HEK293 (cell line): ENCODE measurements around the gene KCNK7.
A peak's percentile ranks its signal among the peaks of the same experiment; 100 is the strongest.

Experiments
- GLIS1 ChIP-seq: fragments of 450-650 bp; formaldehyde crosslinking; IDR thresholded peaks from 2 replicates; pipeline ENCODE4 v1.5.1; 2016; ENCODE audit warnings: missing biosample characterization, missing genetic modification characterization
- KLF10 ChIP-seq: fragments of 450-650 bp; IDR thresholded peaks from 2 replicates; pipeline ENCODE4 v1.5.1; 2018; ENCODE audit warnings: missing biosample characterization, mild to moderate bottlenecking, missing genetic modification characterization
- OSR2 ChIP-seq: fragments of 450-650 bp; formaldehyde crosslinking; IDR thresholded peaks from 2 replicates; pipeline ENCODE4 v1.5.1; 2016; ENCODE audit warnings: missing biosample characterization, missing genetic modification characterization
- SP3 ChIP-seq: fragments of 450-650 bp; formaldehyde crosslinking; IDR thresholded peaks from 2 replicates; pipeline ENCODE4 v1.5.1; 2016; ENCODE audit warnings: missing biosample characterization, missing genetic modification characterization
- YY1 ChIP-seq: fragments of 450-650 bp; formaldehyde crosslinking; IDR thresholded peaks from 2 replicates; pipeline ENCODE4 v1.5.1; 2018; ENCODE audit warnings: missing biosample characterization, missing genetic modification characterization
- ZBTB17 ChIP-seq: fragments of 450-650 bp; formaldehyde crosslinking; IDR thresholded peaks from 2 replicates; pipeline ENCODE4 v1.5.1; 2016; ENCODE audit warnings: missing biosample characterization, missing genetic modification characterization
- ZBTB48 ChIP-seq: fragments of 450-650 bp; formaldehyde crosslinking; IDR thresholded peaks from 2 replicates; pipeline ENCODE4 v1.5.1; 2016; ENCODE audit warnings: missing biosample characterization, missing genetic modification characterization
- ZBTB8A ChIP-seq: fragments of 450-650 bp; formaldehyde crosslinking; IDR thresholded peaks from 2 replicates; pipeline ENCODE4 v1.5.1; 2016; ENCODE audit warnings: missing biosample characterization, missing genetic modification characterization
- ZFHX2 ChIP-seq: fragments of 450-650 bp; formaldehyde crosslinking; conservative IDR thresholded peaks from 2 replicates; pipeline ENCODE4 v1.5.1; 2016; ENCODE audit warnings: missing biosample characterization, missing genetic modification characterization
- ZFP41 ChIP-seq: fragments of 450-650 bp; formaldehyde crosslinking; IDR thresholded peaks from 2 replicates; pipeline ENCODE4 v1.5.1; 2016; ENCODE audit warnings: missing biosample characterization, missing genetic modification characterization, borderline replicate concordance
- ZNF133 ChIP-seq: fragments of 450-650 bp; formaldehyde crosslinking; IDR thresholded peaks from 2 replicates; pipeline ENCODE4 v1.5.1; 2016; ENCODE audit warnings: missing biosample characterization, missing genetic modification characterization
- ZNF138 ChIP-seq: fragments of 450-650 bp; formaldehyde crosslinking; IDR thresholded peaks from 2 replicates; pipeline ENCODE4 v1.5.1; 2016; ENCODE audit warnings: missing biosample characterization, missing genetic modification characterization, borderline replicate concordance
- ZNF146 ChIP-seq: fragments of 450-650 bp; formaldehyde crosslinking; IDR thresholded peaks from 2 replicates; pipeline ENCODE4 v1.5.1; 2016; ENCODE audit warnings: missing biosample characterization, missing genetic modification characterization
- ZNF148 ChIP-seq: fragments of 450-650 bp; formaldehyde crosslinking; IDR thresholded peaks from 2 replicates; pipeline ENCODE4 v1.5.0; 2017; ENCODE audit warnings: missing biosample characterization, missing genetic modification characterization, borderline replicate concordance
- ZNF214 ChIP-seq: fragments of 450-650 bp; formaldehyde crosslinking; IDR thresholded peaks from 2 replicates; pipeline ENCODE4 v1.5.1; 2017; ENCODE audit warnings: missing biosample characterization, mild to moderate bottlenecking, missing genetic modification characterization, borderline replicate concordance
- ZNF221 ChIP-seq: fragments of 450-650 bp; formaldehyde crosslinking; IDR thresholded peaks from 2 replicates; pipeline ENCODE4 v1.5.1; 2017; ENCODE audit warnings: missing biosample characterization, missing genetic modification characterization, borderline replicate concordance
- ZNF23 ChIP-seq: fragments of 450-650 bp; formaldehyde crosslinking; IDR thresholded peaks from 2 replicates; pipeline ENCODE4 v1.5.1; 2016; ENCODE audit warnings: missing biosample characterization, missing genetic modification characterization, borderline replicate concordance
- ZNF266 ChIP-seq: fragments of 450-650 bp; formaldehyde crosslinking; IDR thresholded peaks from 2 replicates; pipeline ENCODE4 v1.5.1; 2016; ENCODE audit warnings: missing biosample characterization, missing genetic modification characterization, low read depth
- ZNF324 ChIP-seq: fragments of 450-650 bp; formaldehyde crosslinking; IDR thresholded peaks from 2 replicates; pipeline ENCODE4 v1.5.1; 2016; ENCODE audit warnings: missing biosample characterization, missing genetic modification characterization
- ZNF354C ChIP-seq: fragments of 450-650 bp; formaldehyde crosslinking; IDR thresholded peaks from 2 replicates; pipeline ENCODE4 v1.5.1; 2016; ENCODE audit warnings: missing biosample characterization, missing genetic modification characterization, low read depth, borderline replicate concordance
- ZNF423 ChIP-seq: fragments of 450-650 bp; formaldehyde crosslinking; IDR thresholded peaks from 2 replicates; pipeline ENCODE4 v1.5.1; 2016; ENCODE audit warnings: missing biosample characterization, missing genetic modification characterization
- ZNF571 ChIP-seq: fragments of 450-650 bp; formaldehyde crosslinking; IDR thresholded peaks from 2 replicates; pipeline ENCODE4 v1.5.0; 2017; ENCODE audit warnings: missing biosample characterization, missing genetic modification characterization
- ZNF585B ChIP-seq: fragments of 450-650 bp; formaldehyde crosslinking; IDR thresholded peaks from 2 replicates; pipeline ENCODE4 v1.5.1; 2016; ENCODE audit warnings: missing biosample characterization, missing genetic modification characterization
- ZNF621 ChIP-seq: fragments of 450-650 bp; formaldehyde crosslinking; IDR thresholded peaks from 2 replicates; pipeline ENCODE4 v1.5.1; 2017; ENCODE audit warnings: missing biosample characterization, missing genetic modification characterization
- ZNF626 ChIP-seq: fragments of 450-650 bp; sonication (Bioruptor Pico); formaldehyde crosslinking; IDR thresholded peaks from 2 replicates; pipeline ENCODE4 v1.5.1; 2018; ENCODE audit warnings: missing biosample characterization, missing genetic modification characterization, inconsistent platforms
- ZNF629 ChIP-seq: fragments of 450-650 bp; formaldehyde crosslinking; IDR thresholded peaks from 2 replicates; pipeline ENCODE4 v1.5.1; 2017; ENCODE audit warnings: missing biosample characterization, missing genetic modification characterization
- ZNF76 ChIP-seq: fragments of 450-650 bp; formaldehyde crosslinking; IDR thresholded peaks from 2 replicates; pipeline ENCODE4; 2016; ENCODE audit warnings: low read depth, missing biosample characterization, missing genetic modification characterization, borderline replicate concordance
- ZXDB ChIP-seq: fragments of 450-650 bp; formaldehyde crosslinking; IDR thresholded peaks from 2 replicates; pipeline ENCODE4 v1.5.1; 2016; ENCODE audit warnings: missing biosample characterization, missing genetic modification characterization
- TF ChIP-seq, protein P1 (sequence below): fragments of 450-650 bp; formaldehyde crosslinking; IDR thresholded peaks from 2 replicates; pipeline ENCODE4 v1.5.1; 2016; ENCODE audit warnings: missing biosample characterization, missing genetic modification characterization
- TF ChIP-seq, protein P2 (sequence below): fragments of 450-650 bp; formaldehyde crosslinking; IDR thresholded peaks from 2 replicates; pipeline ENCODE4 v1.5.1; 2017; ENCODE audit warnings: missing biosample characterization, missing genetic modification characterization
- TF ChIP-seq, protein P3 (sequence below): fragments of 450-650 bp; formaldehyde crosslinking; IDR thresholded peaks from 2 replicates; pipeline ENCODE4 v1.5.1; 2016; ENCODE audit warnings: missing biosample characterization, missing genetic modification characterization
- TF ChIP-seq, protein P4 (sequence below): fragments of 450-650 bp; formaldehyde crosslinking; IDR thresholded peaks from 2 replicates; pipeline ENCODE4 v1.5.1; 2016; ENCODE audit warnings: missing biosample characterization, missing genetic modification characterization

The KCNK7 gene

DNA sequence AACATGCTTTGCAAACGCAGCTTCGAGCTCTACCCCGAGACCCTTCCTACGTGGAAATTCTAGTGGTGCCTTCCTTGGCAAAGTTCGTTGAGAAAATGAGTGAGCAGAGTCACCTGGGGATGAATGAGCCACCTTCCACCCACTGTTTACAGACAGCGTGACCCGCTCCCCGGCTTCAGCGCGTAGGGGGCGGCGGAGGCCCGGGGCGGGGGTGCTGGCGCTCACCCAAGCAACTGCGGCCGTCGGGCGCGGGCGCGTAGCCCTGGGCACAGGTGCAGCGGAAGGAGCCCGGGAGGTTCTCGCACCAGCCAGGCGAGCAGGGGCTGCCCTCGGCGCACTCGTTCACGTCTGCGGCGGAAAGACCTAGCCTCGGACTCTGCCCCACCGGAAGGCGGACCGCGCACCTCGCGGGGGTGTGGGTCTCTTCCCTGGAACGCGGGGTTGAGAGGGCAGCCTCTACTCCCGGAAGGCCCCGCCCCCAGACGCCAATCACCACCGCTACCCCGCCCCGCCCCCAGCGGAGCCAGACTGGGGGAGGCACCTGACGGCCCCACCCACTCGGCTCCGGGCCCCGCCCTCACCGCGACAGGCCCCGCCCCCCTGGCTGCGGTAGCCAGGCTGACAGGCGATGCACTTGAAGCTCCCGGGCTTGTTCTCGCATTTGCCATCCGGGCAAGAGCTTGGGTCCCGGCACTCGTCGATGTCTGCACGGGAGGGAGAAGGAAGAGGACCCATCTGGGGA, 49.2 kb downstream of the KCNK7 start (continued):
- TF ChIP-seq OSR2 (tag by site-specific recombination) (no peak), ZNF585B (tag by site-specific recombination) (no peak), ZNF324 (tag by site-specific recombination) (no peak), ZBTB48 (no peak), KLF10 (no peak), ZBTB8A (tag by site-specific recombination) (peak; percentile 73), SP3 (tag by site-specific recombination) (peak; percentile 54), ZNF146 (tag by site-specific recombination) (no peak), ZNF23 (tag by site-specific recombination) (no peak), ZNF214 (tag by site-specific recombination) (no peak), GLIS1 (peak; percentile 29; the same call in 1 of the 2 replicates), ZNF148 (tag by site-specific recombination) (no peak), ZFP41 (tag by site-specific recombination) (no peak), ZFHX2 (tag by site-specific recombination) (peak; percentile 75), ZNF354C (tag by site-specific recombination) (no peak), ZNF76 (tag by site-specific recombination) (no peak), ZXDB (tag by site-specific recombination) (no peak), ZNF423 (tag by site-specific recombination) (no peak), ZNF133 (tag by site-specific recombination) (no peak), ZNF571 (tag by site-specific recombination) (no peak), ZNF266 (no peak), YY1 (tag by site-specific recombination) (no peak), ZNF221 (no peak), ZNF629 (tag by site-specific recombination) (no peak), ZNF626 (tag by site-specific recombination) (no peak), ZBTB17 (0 out of 2 replicates have a peak, but pooled peaks have one; percentile 32), ZNF138 (tag by site-specific recombination) (no peak), ZNF621 (no peak)
- TF ChIP-seq, protein P1, sequence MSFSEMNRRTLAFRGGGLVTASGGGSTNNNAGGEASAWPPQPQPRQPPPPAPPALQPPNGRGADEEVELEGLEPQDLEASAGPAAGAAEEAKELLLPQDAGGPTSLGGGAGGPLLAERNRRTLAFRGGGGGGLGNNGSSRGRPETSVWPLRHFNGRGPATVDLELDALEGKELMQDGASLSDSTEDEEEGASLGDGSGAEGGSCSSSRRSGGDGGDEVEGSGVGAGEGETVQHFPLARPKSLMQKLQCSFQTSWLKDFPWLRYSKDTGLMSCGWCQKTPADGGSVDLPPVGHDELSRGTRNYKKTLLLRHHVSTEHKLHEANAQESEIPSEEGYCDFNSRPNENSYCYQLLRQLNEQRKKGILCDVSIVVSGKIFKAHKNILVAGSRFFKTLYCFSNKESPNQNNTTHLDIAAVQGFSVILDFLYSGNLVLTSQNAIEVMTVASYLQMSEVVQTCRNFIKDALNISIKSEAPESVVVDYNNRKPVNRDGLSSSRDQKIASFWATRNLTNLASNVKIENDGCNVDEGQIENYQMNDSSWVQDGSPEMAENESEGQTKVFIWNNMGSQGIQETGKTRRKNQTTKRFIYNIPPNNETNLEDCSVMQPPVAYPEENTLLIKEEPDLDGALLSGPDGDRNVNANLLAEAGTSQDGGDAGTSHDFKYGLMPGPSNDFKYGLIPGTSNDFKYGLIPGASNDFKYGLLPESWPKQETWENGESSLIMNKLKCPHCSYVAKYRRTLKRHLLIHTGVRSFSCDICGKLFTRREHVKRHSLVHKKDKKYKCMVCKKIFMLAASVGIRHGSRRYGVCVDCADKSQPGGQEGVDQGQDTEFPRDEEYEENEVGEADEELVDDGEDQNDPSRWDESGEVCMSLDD (tag by site-specific recombination): no peak
- TF ChIP-seq, protein P2, sequence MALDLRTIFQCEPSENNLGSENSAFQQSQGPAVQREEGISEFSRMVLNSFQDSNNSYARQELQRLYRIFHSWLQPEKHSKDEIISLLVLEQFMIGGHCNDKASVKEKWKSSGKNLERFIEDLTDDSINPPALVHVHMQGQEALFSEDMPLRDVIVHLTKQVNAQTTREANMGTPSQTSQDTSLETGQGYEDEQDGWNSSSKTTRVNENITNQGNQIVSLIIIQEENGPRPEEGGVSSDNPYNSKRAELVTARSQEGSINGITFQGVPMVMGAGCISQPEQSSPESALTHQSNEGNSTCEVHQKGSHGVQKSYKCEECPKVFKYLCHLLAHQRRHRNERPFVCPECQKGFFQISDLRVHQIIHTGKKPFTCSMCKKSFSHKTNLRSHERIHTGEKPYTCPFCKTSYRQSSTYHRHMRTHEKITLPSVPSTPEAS (tag by site-specific recombination): no peak
- TF ChIP-seq, protein P3, sequence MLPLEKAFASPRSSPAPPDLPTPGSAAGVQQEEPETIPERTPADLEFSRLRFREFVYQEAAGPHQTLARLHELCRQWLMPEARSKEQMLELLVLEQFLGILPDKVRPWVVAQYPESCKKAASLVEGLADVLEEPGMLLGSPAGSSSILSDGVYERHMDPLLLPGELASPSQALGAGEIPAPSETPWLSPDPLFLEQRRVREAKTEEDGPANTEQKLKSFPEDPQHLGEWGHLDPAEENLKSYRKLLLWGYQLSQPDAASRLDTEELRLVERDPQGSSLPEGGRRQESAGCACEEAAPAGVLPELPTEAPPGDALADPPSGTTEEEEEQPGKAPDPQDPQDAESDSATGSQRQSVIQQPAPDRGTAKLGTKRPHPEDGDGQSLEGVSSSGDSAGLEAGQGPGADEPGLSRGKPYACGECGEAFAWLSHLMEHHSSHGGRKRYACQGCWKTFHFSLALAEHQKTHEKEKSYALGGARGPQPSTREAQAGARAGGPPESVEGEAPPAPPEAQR (tag by site-specific recombination): no peak
- TF ChIP-seq, protein P4, sequence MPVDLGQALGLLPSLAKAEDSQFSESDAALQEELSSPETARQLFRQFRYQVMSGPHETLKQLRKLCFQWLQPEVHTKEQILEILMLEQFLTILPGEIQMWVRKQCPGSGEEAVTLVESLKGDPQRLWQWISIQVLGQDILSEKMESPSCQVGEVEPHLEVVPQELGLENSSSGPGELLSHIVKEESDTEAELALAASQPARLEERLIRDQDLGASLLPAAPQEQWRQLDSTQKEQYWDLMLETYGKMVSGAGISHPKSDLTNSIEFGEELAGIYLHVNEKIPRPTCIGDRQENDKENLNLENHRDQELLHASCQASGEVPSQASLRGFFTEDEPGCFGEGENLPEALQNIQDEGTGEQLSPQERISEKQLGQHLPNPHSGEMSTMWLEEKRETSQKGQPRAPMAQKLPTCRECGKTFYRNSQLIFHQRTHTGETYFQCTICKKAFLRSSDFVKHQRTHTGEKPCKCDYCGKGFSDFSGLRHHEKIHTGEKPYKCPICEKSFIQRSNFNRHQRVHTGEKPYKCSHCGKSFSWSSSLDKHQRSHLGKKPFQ (tag by site-specific recombination): no peak
